Osteoblast (primary cell): ENCODE data around the gene ABHD10. TPM values are rescaled to one million over a fixed set of nuclear protein-coding genes. Genes with fewer than 3 reads are reported as not detected.

Experiments used
- DNase-seq: peaks from one replicate; pipeline ENCODE4 v3.0.0; 2011; ENCODE audit warnings: low spot score, mixed read lengths; ENCODE audit not compliant: insufficient read length; ENCODE audit errors: missing footprints
- H2AFZ ChIP-seq: 2 replicates; pipeline ENCODE4 v1.6.0; 2011; ENCODE audit warnings: mild to moderate bottlenecking, low read length
- H3K27ac ChIP-seq: 2 replicates; pipeline ENCODE4 v1.5.1; 2011; ENCODE audit warnings: mild to moderate bottlenecking, low read depth, low read length, moderate library complexity
- H3K27me3 ChIP-seq: 2 replicates; pipeline ENCODE4 v1.6.0; 2012; ENCODE audit warnings: mild to moderate bottlenecking, control low read depth, inconsistent platforms, low read length, moderate library complexity; ENCODE audit not compliant: insufficient read depth
- H3K36me3 ChIP-seq: 2 replicates; pipeline ENCODE4 v1.5.1; 2011; ENCODE audit warnings: mild to moderate bottlenecking, low read length, control low read depth, moderate library complexity; ENCODE audit not compliant: insufficient read depth
- H3K4me1 ChIP-seq: 2 replicates; pipeline ENCODE4 v1.5.1; 2011; ENCODE audit warnings: mild to moderate bottlenecking, low read length, control low read depth, moderate library complexity; ENCODE audit not compliant: insufficient read depth
- H3K4me2 ChIP-seq: 2 replicates; pipeline ENCODE4 v1.6.0; 2011; ENCODE audit warnings: mild to moderate bottlenecking, low read length; ENCODE audit not compliant: insufficient read depth
- H3K4me3 ChIP-seq: fragments of 200-600 bp; sonication (generic); 3 replicates; pipeline ENCODE4 v1.5.1; 2012; ENCODE audit warnings: mild to moderate bottlenecking, low read length, inconsistent platforms; ENCODE audit not compliant: insufficient read depth
- H3K79me2 ChIP-seq: 2 replicates; pipeline ENCODE4 v1.6.0; 2012; ENCODE audit warnings: mild to moderate bottlenecking, low read length, control low read depth, inconsistent platforms; ENCODE audit not compliant: insufficient read depth
- H3K9me3 ChIP-seq: 2 replicates; pipeline ENCODE4 v1.5.1; 2011; ENCODE audit warnings: low read depth, low read length, control low read depth
- H4K20me1 ChIP-seq: 2 replicates; pipeline ENCODE4 v1.6.0; 2012; ENCODE audit warnings: mild to moderate bottlenecking, low read length, control low read depth; ENCODE audit not compliant: insufficient read depth
- CTCF ChIP-seq: IDR thresholded peaks from 2 replicates; pipeline ENCODE4 v1.5.1; 2011; ENCODE audit warnings: mild to moderate bottlenecking, low read depth, low read length, moderate library complexity; ENCODE audit errors: extremely low read depth
- total RNA-seq: library from RNA; depleted of rRNA; stranded (reverse); fragments of >200 nt; gene quantifications from 2 replicates; pipeline ENCODE4 v1.2.3, GENCODE V29; 2012

ABHD10 gene
- total RNA-seq, 1 donor, result 22.8 TPM

GRCh38 chr3:111936967-111937366 is 41.9 kb upstream of the ABHD10 start:
- peaks cover 24% of the 10 kb centered on the region for H3K4me1 ChIP-seq
- no peak overlapping the region for H3K4me3 ChIP-seq
- TF ChIP-seq CTCF, result no peak
- H3K27ac ChIP-seq, result peak overlapping the region; percentile 92
- H3K27me3 ChIP-seq, result no peaks in the 10 kb centered on the region
- no peak overlapping the region for H2AFZ ChIP-seq
- DNase-seq, result peak; percentile 3
- H4K20me1 ChIP-seq, result no peaks in the 10 kb centered on the region
- H3K36me3 ChIP-seq, result peaks cover 54% of the 10 kb centered on the region
- H3K9me3 ChIP-seq, result no peaks in the 10 kb centered on the region
- H3K79me2 ChIP-seq, result peaks cover 7% of the 10 kb centered on the region
- peak overlapping the region; percentile 62 for H3K4me2 ChIP-seq

DNA sequence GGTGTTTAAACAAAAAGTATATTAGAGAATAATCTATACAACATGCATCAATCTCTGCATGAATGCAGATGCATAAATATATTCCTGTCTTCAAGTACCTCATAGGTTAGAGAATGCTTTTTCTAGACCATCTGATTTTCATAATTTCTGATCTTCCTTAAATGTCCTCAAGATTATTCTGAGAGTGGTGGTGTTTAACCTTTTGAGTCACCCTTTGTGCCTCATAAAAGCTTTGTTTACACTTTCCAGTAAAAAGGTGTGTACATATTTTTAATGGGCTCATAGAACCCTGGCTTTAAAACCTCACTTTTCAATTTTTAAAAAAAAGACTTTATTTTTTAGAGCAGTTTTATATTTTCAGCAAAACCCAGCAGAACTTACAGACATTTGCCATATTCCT is 41.0 kb upstream of the ABHD10 start:
- DNase-seq, result peak; percentile 55
- no peak overlapping the region for H3K27ac ChIP-seq
- no peak overlapping the region for H3K4me2 ChIP-seq
- H3K9me3 ChIP-seq, result no peaks in the 10 kb centered on the region
- H3K79me2 ChIP-seq, result peaks cover 4% of the 10 kb centered on the region
- no peak for TF ChIP-seq CTCF
- no peaks in the 10 kb centered on the region for H4K20me1 ChIP-seq
- H3K36me3 ChIP-seq, result peaks cover 52% of the 10 kb centered on the region
- peaks cover 24% of the 10 kb centered on the region for H3K4me1 ChIP-seq
- H3K4me3 ChIP-seq, result no peak overlapping the region
- H2AFZ ChIP-seq, result no peak overlapping the region
- no peaks in the 10 kb centered on the region for H3K27me3 ChIP-seq

- Histone ChIP-seq H3K79me2 (peaks cover 3% of the 10 kb centered on the region), H3K4me1 (peaks cover 24% of the 10 kb centered on the region), H4K20me1 (no peaks in the 10 kb centered on the region), H3K9me3 (no peaks in the 10 kb centered on the region), H3K36me3 (peaks cover 56% of the 10 kb centered on the region), H3K27ac (no peak overlapping the region), H3K27me3 (no peaks in the 10 kb centered on the region), H3K4me3 (no peak overlapping the region), H3K4me2 (no peak overlapping the region), H2AFZ (no peak overlapping the region)
- no peak for DNase-seq
- TF ChIP-seq CTCF, result no peak
Measured at GRCh38 chr3:111939873-111940272, 39.0 kb upstream of the ABHD10 start.

- Histone ChIP-seq H3K79me2 (peaks cover 11% of the 10 kb centered on the region), H3K36me3 (peaks cover 83% of the 10 kb centered on the region), H3K4me1 (no peaks in the 10 kb centered on the region), H3K4me2 (no peak overlapping the region), H4K20me1 (no peaks in the 10 kb centered on the region), H3K27ac (peak overlapping the region; percentile 20), H3K9me3 (no peaks in the 10 kb centered on the region), H3K27me3 (no peaks in the 10 kb centered on the region), H2AFZ (no peak overlapping the region), H3K4me3 (no peak overlapping the region)
- TF ChIP-seq CTCF, result no peak
- peak; percentile 9 for DNase-seq
Measured at GRCh38 chr3:111943533-111943932, 35.3 kb upstream of the ABHD10 start.
